HepG2 (cell line): ENCODE data around the gene IPO13. TPM values are rescaled to one million over a fixed set of nuclear protein-coding genes. Genes with fewer than 3 reads are reported as not detected.
A peak's percentile ranks its signal among the peaks of the same experiment; 100 is the strongest.

Experiments
- HMGXB4 ChIP-seq, 2 experiments: sonication (generic) in 1 of 2; formaldehyde crosslinking in 1 of 2; IDR thresholded peaks; 2 replicates each; pipeline versions ENCODE4 v1.4.0 to v1.6.1; 2018 to 2020; ENCODE audit warnings: missing genetic modification reagents in 2 of 2, borderline replicate concordance in 1 of 2, low read depth in 1 of 2, mild to moderate bottlenecking in 1 of 2, missing biosample characterization in 1 of 2
- HNF1B ChIP-seq: sonication (generic); formaldehyde crosslinking; IDR thresholded peaks from 2 replicates; pipeline ENCODE4 v1.5.1; 2020; ENCODE audit warnings: mild to moderate bottlenecking, moderate library complexity, missing genetic modification reagents
- KLF13 ChIP-seq: sonication (generic); formaldehyde crosslinking; IDR thresholded peaks from 2 replicates; pipeline ENCODE4 v1.4.0; 2020; ENCODE audit warnings: mild to moderate bottlenecking, missing genetic modification reagents
- KLF16 ChIP-seq, 2 experiments: sonication (generic) in 1 of 2; formaldehyde crosslinking in 1 of 2; IDR thresholded peaks; 2 replicates each; pipeline versions ENCODE4 v1.6.1 to v1.8.0; 2016 to 2023; ENCODE audit warnings: missing genetic modification reagents in 2 of 2, missing compliant biosample characterization in 1 of 2
- MXD4 ChIP-seq: IDR thresholded peaks from 2 replicates; pipeline ENCODE4 v1.6.1; 2016; ENCODE audit warnings: mild to moderate bottlenecking, missing biosample characterization, missing genetic modification reagents
- POGZ ChIP-seq: sonication (generic); formaldehyde crosslinking; IDR thresholded peaks from 2 replicates; pipeline ENCODE4 v1.4.0; 2020; ENCODE audit warnings: mild to moderate bottlenecking, missing genetic modification reagents
- RCOR2 ChIP-seq: IDR thresholded peaks from 2 replicates; pipeline ENCODE4 v1.6.1; 2016; ENCODE audit warnings: missing biosample characterization, missing genetic modification reagents
- RNF219 ChIP-seq: sonication (generic); formaldehyde crosslinking; IDR thresholded peaks from 2 replicates; pipeline ENCODE4 v1.5.0; 2020; ENCODE audit warnings: mild to moderate bottlenecking, missing genetic modification reagents
- SAFB2 ChIP-seq: sonication (generic); formaldehyde crosslinking; IDR thresholded peaks from 2 replicates; pipeline ENCODE4 v1.5.1; 2020; ENCODE audit warnings: missing genetic modification reagents, low read depth, mild to moderate bottlenecking, borderline replicate concordance
- SPEN ChIP-seq: sonication (generic); formaldehyde crosslinking; IDR thresholded peaks from 2 replicates; pipeline ENCODE4 v1.5.1; 2020; ENCODE audit warnings: low read depth, mild to moderate bottlenecking, missing genetic modification reagents
- YEATS4 ChIP-seq: sonication (generic); formaldehyde crosslinking; IDR thresholded peaks from 2 replicates; pipeline ENCODE4 v1.4.0; 2020; ENCODE audit warnings: missing genetic modification reagents, borderline replicate concordance
- ZBTB7B ChIP-seq: sonication (generic); formaldehyde crosslinking; IDR thresholded peaks from 2 replicates; pipeline ENCODE4 v1.4.0; 2020; ENCODE audit warnings: missing genetic modification reagents
- ZNF337 ChIP-seq: sonication (generic); formaldehyde crosslinking; IDR thresholded peaks from 2 replicates; pipeline ENCODE4 v1.5.1; 2020; ENCODE audit warnings: missing genetic modification reagents, low read depth, mild to moderate bottlenecking, borderline replicate concordance
- ZNF441 ChIP-seq: sonication (generic); formaldehyde crosslinking; IDR thresholded peaks from 2 replicates; pipeline ENCODE4 v1.7.0; 2021; ENCODE audit warnings: missing genetic modification reagents, borderline replicate concordance
- ZNF460 ChIP-seq: sonication (generic); formaldehyde crosslinking; IDR thresholded peaks from 2 replicates; pipeline ENCODE4 v1.5.1; 2020; ENCODE audit warnings: missing genetic modification reagents, mild to moderate bottlenecking, borderline replicate concordance
- ZNF776 ChIP-seq: sonication (generic); formaldehyde crosslinking; IDR thresholded peaks from 2 replicates; pipeline ENCODE4 v1.4.0; 2020; ENCODE audit warnings: mild to moderate bottlenecking, missing genetic modification reagents
- ZNF784 ChIP-seq: sonication (generic); formaldehyde crosslinking; IDR thresholded peaks from 2 replicates; pipeline ENCODE4 v1.5.1; 2020; ENCODE audit warnings: missing genetic modification reagents, mild to moderate bottlenecking, borderline replicate concordance
- ZNF883 ChIP-seq: sonication (generic); formaldehyde crosslinking; IDR thresholded peaks from 2 replicates; pipeline ENCODE4 v1.5.1; 2020; ENCODE audit warnings: mild to moderate bottlenecking, missing genetic modification reagents; ENCODE audit errors: not compliant biosample characterization
- ZSCAN31 ChIP-seq: sonication (generic); formaldehyde crosslinking; IDR thresholded peaks from 2 replicates; pipeline ENCODE4 v1.5.0; 2020; ENCODE audit warnings: low read depth, mild to moderate bottlenecking, missing genetic modification reagents
- polyA plus RNA-seq, 8 experiments: library from polyadenylated mRNA; depleted of rRNA in 3 of 8; stranded (reverse) in 7 of 8; unstranded in 1 of 8; fragments of >200 nt; fragmentation: Illumina TruSeq in 4 of 8; extraction: Trizol in 4 of 8; gene quantifications; 2 replicates each; pipeline versions ENCODE4 v1.2.1 to v1.2.3, GENCODE V29; 2011 to 2016; ENCODE audit warnings: low read depth in 4 of 8, missing spikeins in 1 of 8, mixed read lengths in 1 of 8; ENCODE audit not compliant: insufficient read depth in 1 of 8
- total RNA-seq, 5 experiments: library from RNA; depleted of rRNA; stranded (reverse); fragments of >200 nt; fragmentation: Illumina TruSeq; extraction: Trizol; gene quantifications; 2 replicates each; pipeline ENCODE4 v1.2.3, GENCODE V29; 2016; ENCODE audit warnings: low read depth in 1 of 5
- TF ChIP-seq, protein P1 (sequence below): sonication (generic); formaldehyde crosslinking; IDR thresholded peaks from 2 replicates; pipeline ENCODE4 v1.4.0; 2020; ENCODE audit warnings: missing genetic modification reagents, mild to moderate bottlenecking, borderline replicate concordance

Gene IPO13
- total and polyA plus RNA-seq, 2 of the 13 experiments (the other 11 are each of a cell fraction or from before 2014, with no cell fraction given), result 12.9 to 15.6 TPM

DNA sequence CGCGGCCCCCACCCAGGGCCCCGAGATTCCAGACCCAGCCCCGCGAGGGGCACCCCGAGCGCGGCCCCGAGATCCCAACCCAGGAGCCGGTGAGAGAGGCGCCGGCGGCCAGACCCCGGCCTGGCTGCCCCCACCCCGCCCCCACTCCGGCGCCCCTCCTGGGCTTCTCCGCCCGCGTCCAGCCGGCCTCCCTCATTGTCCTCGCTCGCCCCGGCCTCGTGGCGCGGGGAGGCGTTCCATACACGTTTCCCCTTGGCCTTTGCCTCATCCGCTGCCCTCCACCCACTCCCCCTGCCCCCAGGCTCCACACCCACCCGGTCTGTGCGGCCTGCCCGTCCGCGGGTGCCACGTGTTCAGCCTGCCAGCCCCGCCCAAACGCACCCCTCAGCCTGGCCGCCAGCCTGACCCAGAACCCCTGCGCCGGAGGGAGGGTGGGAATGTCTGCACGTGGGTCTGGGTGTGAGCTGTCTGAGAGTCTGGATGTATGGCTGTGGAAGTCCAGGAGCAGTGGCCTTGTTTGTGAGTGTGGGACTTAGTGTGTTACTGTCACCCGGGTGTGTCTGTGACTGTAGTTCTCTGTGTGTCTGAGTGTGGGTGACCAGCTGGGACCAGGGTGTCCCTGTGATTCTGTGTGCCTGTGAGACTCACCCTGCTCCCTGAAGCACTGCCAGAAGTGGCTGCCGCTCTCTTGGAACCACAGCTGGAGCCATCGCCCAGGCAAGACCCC, 32.9 kb downstream of the IPO13 start (continued):
- TF ChIP-seq HMGXB4 (CRISPR knock-in tag; IDR thresholded peaks at IDR 0.05; ENCODE audit: borderline replicate concordance in 1 of 2, low read depth in 1 of 2) (peak in 1 of 2 experiments; percentile 55; a peak in 1 of 4 replicates), ZNF337 (no peak), KLF13 (CRISPR knock-in tag) (0 out of 2 replicates have a peak, but pooled peaks have one; percentile 26), ZSCAN31 (CRISPR knock-in tag) (0 out of 2 replicates have a peak, but pooled peaks have one; percentile 49), ZNF784 (CRISPR knock-in tag) (0 out of 2 replicates have a peak, but pooled peaks have one; percentile 9), ZNF441 (CRISPR knock-in tag) (no peak), MXD4 (CRISPR knock-in tag) (peak; percentile 89; the same call in 1 of the 2 replicates), RNF219 (CRISPR knock-in tag) (no peak), SAFB2 (CRISPR knock-in tag) (0 out of 2 replicates have a peak, but pooled peaks have one; percentile 69), HNF1B (CRISPR knock-in tag) (0 out of 2 replicates have a peak, but pooled peaks have one; percentile 27), POGZ (CRISPR knock-in tag) (peak; percentile 38; the same call in 1 of the 2 replicates), ZNF460 (CRISPR knock-in tag) (no peak; the same call in 1 of the 2 replicates), SPEN (CRISPR knock-in tag) (peak; percentile 62; the same call in 1 of the 2 replicates), ZBTB7B (CRISPR knock-in tag) (no peak), RCOR2 (CRISPR knock-in tag) (no peak), ZNF776 (CRISPR knock-in tag) (peak; percentile 83; the same call in 1 of the 2 replicates), ZNF883 (CRISPR knock-in tag) (peak; percentile 80), YEATS4 (peak; percentile 86), KLF16 (CRISPR knock-in tag; IDR thresholded peaks at IDR 0.05) (peak; percentile 20 to 41; a peak in 1 of 4 replicates)
- TF ChIP-seq, protein P1, sequence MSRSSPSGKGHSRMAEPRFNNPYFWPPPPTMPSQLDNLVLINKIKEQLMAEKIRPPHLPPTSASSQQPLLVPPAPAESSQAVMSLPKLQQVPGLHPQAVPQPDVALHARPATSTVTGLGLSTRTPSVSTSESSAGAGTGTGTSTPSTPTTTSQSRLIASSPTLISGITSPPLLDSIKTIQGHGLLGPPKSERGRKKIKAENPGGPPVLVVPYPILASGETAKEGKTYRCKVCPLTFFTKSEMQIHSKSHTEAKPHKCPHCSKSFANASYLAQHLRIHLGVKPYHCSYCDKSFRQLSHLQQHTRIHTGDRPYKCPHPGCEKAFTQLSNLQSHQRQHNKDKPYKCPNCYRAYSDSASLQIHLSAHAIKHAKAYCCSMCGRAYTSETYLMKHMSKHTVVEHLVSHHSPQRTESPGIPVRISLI (CRISPR knock-in tag), result no peak
